Amniotic epithelial cell (primary cell): Measurements from ENCODE around the gene TOGARAM2.

ENCODE experiments used
- DNase-seq: peaks from one replicate; pipeline ENCODE4 v3.0.0-alpha.2; 2010; ENCODE audit warnings: low read depth

TOGARAM2 gene

DNA sequence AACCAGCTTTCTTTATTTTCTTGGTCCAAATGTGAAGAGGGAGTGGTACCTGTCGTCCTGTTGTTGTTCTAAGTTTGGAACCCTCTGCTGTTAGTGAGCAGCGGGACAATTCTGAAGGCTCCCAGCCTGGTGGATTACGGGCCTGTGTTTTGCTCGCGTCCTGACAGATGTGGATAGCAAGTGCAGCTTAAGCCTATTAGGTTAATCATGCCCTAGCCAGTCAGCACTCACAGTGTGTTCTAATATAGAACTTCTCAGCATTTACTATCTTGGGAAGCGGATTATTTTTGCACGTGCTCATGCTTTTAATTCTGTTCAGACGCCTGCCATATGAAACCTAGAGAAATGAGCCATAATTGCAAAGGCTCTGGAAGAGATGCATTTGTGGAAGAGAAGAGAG lies 93.3 kb downstream of the TOGARAM2 start, which contains the start of gene PCARE:
Gene PCARE, minus strand, starts transcription at position 113 of the 400 bp plus-strand sequence. CDS start 262 bp downstream, outside the sequence.
- no peak for DNase-seq

DNA sequence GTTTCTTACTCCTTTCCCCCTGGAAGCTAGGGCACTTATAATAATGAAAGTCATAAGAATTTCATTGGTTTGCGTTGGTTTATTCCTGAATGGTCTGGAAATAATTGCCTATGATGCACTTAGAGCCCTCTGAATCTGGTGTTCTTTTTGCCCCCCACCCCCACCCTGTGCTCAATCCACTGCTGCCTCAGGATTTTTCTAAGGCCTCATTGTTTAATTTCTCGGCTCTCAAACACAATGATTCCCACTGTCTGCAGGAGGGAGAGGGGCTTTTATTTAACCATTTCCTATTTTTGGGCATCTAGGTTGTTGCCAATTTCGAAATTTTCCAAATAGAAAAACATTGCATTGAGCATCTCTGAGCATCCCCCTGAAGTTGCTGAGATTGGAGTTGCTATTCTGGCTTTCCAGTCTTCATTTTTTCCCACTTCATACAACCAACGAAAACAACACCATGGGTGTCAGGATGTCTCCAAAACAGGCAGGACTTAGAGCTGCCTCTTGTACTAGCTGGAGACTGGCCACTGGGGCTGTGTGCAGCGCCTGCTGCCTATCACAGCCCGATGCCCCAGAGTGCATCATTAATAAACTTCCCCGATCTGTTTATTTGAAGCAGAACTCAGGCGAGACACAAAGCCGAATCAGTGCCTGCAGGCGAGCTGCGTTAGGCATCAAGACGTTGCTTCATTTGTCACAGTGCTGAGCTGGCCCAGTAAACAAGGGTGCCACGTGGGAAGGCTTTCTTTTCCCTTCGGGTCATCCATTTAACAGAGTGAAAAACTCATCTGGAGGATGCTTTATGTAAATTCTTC lies 95.0 kb downstream of the TOGARAM2 start:
- peak; percentile 40 for DNase-seq

DNA sequence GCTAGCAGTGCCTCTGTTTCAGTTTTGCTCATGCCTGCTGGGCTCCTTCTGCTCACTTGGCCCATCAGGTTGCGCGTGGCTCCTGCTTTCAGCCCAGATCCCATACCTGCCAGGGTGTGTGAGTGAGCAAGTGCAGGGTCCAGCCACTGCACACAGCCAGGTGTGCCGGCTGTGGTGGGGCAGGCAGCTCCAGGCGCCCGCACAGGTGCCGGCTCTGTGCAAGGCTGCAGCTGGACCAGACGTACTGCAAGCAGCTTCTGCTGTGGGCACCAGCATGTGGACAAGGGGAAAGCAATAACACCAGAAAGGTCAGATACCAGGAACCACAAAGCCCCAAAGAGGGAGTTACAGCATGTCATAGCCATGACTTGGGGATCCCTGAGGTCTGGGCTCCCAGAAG lies 98.8 kb downstream of the TOGARAM2 start:
- no peak for DNase-seq

DNA sequence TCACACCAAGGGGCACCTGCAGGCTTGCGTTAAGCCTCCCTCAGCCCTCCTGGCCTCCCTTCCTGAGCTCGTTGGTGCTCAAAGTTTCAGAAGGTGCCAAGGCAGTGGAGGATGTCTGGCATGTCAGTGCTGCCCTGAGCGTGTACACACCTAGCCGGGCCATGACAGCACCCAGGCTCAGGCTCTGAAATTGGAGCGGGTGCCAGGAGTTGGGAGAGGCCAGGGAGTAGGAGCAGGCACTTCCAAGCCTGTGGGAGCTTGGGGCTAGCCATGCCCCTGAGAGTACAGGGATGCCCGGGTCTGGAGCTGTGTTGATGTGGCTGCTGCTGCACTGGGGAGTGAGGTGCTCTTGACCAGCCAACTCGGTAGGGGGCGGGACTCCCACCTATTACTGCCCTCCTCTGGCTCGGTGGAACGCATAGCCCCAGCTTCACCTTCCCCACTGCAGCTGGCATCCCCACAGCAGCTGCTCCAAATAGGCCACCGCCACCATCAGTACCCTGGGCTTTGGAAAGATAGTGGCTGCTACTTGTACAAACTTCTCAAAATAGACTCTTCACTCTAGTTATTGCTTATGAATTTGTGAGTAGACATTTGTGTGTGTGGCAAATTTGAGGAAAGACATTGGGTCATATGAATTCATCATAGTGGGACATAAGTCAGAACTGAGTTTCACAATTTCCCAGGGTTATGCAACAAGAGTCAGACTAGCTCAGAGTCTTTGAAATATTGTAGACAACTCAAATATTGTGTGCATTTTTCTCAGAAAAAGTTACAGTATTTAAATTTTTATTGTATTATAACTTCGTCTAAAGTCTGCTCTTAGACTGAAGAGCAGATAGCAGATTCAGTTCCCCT lies 100.0 kb downstream of the TOGARAM2 start:
- peak; percentile 80 for DNase-seq

DNA sequence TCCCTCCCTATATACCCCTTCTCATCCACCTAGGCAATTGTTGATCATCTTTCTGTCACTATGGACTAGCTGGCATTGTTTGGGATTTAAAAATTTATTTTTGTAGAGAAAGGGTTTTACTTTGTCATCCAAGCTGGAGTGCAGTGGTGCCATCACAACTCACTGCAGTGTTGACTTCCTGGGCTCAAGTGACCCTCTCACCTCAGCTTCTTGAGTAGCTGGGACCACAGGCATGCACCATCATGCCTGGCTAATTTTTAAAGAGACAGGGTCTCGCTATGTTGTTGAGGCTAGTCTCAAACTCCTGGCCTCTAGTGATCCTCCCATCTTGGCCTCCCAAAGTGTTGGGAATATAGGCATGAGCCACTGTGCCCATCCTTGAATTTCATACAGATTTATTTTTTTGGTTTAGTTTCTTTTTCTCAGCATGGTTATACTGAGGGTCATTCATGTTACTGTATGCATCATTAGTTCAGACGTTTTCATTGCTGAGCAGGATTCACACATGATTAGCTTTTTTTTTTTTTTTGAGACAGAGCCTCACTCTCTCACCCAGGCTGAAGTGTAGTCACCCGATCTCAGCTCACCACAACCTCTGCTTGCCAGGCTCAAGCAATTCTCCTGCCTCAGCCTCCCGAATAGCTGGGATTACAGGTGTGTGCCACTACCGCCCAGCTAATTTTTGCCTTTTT lies 101.9 kb downstream of the TOGARAM2 start:
- DNase-seq = no peak

DNA sequence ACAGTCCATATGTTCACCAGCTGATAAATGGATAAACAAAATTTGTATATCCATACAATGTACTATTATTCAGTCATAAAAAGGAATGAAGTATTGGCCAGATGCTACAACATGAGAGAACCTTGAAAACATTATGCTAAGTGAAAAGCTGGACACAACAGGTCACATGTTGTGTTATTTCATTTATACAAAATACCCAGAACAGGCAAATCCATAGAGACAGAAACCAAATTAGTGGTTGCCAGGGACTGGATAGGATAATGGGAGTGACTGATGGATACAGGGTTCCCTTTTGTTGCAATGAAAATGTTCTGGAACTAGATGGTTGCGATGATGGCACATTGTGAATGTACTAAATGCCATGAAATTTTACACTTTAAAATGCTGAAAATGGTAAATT lies 103.5 kb downstream of the TOGARAM2 start:
- DNase-seq = no peak

DNA sequence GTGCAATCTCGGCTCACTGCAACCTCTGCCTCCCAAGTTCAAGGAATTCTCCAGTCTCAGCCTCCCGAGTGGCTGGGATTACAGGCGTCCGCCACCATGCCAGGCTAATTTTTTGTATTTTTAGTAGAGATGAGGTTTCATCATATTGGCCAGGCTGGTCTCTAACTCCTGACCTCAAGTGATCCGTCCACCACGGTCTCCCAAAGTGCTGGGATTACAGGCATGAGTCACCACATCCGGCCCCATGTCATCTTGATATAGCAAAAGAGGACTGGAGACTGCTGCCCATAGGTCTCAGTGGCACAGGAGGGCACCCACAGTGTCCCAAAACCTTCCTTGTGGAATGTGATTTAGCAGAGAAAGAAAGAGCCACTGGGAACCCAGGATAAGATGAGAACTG lies 109.2 kb downstream of the TOGARAM2 start:
- DNase-seq = peak; percentile 29

DNA sequence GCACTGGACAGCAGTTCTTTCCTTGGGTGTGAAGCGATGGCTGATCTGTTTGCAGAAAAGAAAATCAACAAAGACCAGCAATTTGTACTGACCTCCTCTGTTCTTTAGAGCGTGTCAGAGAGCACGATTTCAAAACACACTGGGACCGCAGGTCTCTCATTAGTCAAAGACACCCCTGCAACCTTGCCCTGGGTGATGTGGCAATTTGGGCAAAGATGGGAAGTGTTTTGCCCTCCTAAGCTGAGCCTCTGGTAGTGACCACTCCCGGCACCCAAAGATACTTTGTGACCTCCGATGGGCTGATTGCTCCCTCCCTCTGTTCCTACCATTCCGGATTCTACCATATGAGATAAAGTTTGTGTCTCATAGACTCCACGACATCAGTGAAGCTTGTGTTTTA lies 115.9 kb downstream of the TOGARAM2 start:
- DNase-seq = no peak

DNA sequence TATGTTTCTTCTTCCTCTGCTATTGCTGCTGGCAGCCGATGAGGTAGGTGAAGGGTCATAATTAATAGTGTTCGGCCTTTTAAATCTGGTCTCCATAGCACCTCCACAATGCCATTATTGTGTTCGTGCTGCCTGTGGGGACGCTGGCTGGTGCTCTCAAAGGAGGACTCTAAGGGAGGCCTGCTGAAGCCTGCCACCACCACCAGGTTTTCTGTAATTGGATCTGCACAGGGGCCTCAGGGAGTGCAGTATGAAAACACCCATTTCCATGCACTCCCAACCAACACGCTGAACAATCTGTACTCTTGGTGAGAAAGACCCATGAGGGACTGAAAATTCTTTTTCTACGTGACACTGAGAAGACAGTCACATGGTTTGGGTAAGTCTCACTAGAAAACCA lies 116.5 kb downstream of the TOGARAM2 start:
- no peak for DNase-seq

DNA sequence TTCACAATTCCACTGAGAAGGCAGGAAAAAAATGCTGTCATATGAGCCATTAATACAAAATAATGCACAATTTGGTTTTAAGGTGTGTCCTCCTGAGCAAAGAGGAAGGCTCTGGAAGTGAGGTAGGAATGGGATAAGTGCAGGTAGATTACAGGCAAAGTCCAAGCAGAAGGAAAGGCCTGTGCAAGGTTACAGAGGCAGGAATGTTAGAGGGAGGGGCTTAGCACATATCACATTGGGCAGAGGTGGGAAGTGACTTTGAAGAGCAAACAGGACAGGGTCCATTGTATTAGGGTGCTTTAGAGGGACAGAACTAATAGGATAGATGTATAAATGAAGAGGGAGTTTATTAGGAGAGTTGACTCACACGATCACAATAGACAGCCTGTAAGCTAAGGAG lies 119.5 kb downstream of the TOGARAM2 start:
- DNase-seq = no peak
